AG09319 (cell line): ENCODE results near the gene RRM1.

ENCODE experiments used
- DNase-seq: peaks from one replicate; pipeline ENCODE4 v3.0.0-alpha.2; 2010; ENCODE audit warnings: low read depth; ENCODE audit errors: extremely low read depth
- CTCF ChIP-seq: IDR thresholded peaks from 2 replicates; pipeline ENCODE4 v1.5.1; 2011; ENCODE audit warnings: low read depth, mild to moderate bottlenecking, inconsistent platforms, low read length, moderate library complexity

RRM1 gene

GRCh38 chr11:4181782-4182721 is 87.5 kb downstream of the RRM1 start:
- DNase-seq, result peak; percentile 19

GRCh38 chr11:4183410-4184057 is 88.9 kb downstream of the RRM1 start:
- DNase-seq, result no peak
- TF ChIP-seq CTCF, result no peak

More at GRCh38 chr11:4181782-4182721, 87.5 kb downstream of the RRM1 start:
- peak; percentile 81 for TF ChIP-seq CTCF

- no peak for TF ChIP-seq CTCF
- no peak for DNase-seq
These were observed 89.7 kb downstream of the RRM1 start for GRCh38 chr11:4184163-4184916.

- no peak for TF ChIP-seq CTCF
- DNase-seq, result no peak
These were observed 91.0 kb downstream of the RRM1 start for GRCh38 chr11:4185561-4185960.

GRCh38 chr11:4186464-4187054 is 92.0 kb downstream of the RRM1 start:
- no peak for TF ChIP-seq CTCF
- DNase-seq, result no peak

GRCh38 chr11:4187055-4187988 is 92.7 kb downstream of the RRM1 start:
- peak; percentile 74 for TF ChIP-seq CTCF
- peak; percentile 71 for DNase-seq
